ENCODE measurements around the gene NBPF11.
A peak's percentile ranks its signal among the peaks of the same experiment; 100 is the strongest.
"Not testable (repeated sequence)": the region's sequence is repeated elsewhere in the genome, so short reads cannot be mapped to it uniquely, and the experiment has no call there.

Gene NBPF11

DNA sequence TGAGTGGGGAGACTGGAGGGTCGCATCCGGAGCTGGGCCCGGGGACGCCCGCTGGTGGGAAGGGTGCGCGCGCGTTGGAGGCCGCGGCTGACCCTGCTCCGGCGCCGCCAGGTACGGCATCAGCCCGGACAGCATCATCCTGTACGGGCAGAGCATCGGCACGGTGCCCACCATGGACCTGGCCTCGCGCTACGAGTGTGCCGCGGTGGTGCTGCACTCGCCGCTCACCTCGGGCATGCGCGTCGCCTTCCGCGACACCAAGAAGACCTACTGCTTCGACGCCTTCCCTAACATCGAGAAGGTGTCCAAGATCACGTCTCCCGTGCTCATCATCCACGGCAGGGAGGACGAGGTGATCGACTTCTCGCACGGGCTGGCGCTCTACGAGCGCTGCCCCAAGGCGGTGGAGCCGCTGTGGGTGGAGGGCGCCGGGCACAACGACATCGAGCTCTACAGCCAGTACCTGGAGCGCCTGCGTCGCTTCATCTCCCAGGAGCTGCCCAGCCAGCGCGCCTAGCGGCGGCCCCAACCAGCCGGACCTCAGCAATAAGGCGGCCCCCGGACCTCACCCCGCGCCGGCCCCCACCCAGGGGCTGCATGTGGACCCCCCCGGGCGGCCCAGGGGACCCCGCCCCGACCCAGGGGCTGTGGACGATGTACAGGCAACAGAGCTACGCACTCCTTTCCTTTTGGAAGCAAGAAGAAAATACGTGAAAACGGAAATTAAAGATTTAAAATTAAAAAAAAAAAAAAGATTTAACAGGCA, 2.8 kb downstream of the NBPF11 start:
- not testable (repeated sequence) for FAIRE-seq

DNA sequence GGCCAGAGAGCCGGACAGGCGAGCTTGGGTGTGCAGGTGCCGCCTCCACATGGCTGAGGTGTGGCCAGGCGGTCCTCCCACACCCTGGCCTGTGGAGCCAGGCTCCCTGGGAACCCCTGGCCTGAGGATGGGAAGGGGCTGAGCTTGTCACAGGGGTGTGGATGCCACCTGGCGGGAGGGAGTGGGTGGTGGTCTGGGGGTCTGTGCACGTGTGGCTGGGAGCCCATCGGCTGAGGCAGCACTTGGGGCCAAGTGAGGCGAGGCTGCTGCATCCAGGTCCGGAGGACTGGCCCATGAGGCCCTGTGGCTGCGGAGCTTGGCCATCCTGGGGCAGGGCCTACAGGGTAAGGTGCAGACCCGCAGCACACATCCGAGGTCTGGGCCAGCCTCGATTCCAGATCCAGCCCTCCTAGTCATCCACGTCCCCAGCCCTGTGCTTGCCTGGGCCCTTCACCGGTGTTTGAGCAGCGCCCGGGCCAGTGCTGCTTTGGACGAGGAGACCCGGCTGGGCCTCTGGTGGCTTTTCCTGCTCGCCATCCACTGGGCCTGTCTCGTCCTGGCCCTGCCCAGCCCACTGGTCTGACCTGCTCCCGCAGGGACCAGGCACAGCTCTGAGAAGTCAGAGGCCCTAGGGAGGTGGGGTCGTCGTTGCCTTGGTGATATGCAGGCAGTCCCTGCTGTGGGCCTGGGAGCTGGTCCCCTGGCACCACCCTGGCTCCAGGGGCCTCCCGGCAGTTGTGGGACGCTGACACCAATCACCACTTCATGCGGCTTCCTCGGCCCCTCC, 4.8 kb downstream of the NBPF11 start:
- not testable (repeated sequence) for FAIRE-seq

DNA sequence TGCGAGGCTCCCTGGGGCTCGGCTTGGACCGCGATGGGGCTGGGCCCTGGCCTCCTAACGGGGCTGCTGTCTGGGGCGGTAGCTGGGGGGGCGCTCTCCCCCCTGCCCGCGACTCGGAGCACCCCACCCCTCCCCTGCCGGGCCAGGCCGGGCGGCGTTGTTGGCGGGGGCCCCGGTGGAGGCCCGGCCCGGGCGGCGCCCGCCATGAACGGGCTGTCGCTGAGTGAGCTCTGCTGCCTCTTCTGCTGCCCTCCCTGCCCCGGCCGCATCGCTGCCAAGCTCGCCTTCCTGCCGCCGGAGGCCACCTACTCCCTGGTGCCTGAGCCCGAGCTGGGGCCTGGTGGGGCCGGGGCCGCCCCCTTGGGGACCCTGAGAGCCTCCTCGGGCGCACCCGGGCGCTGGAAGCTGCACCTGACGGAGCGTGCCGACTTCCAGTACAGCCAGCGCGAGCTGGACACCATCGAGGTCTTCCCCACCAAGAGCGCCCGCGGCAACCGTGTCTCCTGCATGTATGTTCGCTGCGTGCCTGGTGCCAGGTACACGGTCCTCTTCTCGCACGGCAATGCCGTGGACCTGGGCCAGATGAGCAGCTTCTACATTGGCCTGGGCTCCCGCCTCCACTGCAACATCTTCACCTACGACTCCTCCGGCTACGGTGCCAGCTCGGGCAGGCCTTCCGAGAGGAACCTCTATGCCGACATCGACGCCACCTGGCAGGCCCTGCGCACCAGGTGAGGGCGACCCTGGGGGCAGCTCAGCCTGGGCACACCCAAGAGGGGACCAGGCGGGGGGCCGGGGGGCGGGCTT, 5.7 kb downstream of the NBPF11 start:
- FAIRE-seq: not testable (repeated sequence)

DNA sequence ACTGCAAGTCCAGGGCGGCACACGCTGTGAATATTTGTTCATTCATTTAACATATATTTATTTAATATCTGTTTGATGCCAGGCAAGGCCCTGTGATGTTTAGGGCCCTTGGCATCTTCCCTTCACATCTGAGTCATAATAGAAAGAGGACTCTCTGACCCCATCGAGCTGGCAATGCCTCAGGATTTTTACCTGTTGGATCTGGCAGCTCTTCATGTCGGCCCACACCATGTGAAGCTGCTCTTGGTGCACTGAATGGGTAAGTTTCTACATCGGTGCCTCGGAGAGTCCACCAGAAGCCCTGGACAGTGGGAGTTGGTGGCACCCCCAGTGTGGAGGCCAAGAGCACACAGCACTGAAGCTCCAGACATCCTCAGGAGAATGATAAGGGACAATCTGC, 8.9 kb downstream of the NBPF11 start:
- FAIRE-seq: not testable (repeated sequence)

DNA sequence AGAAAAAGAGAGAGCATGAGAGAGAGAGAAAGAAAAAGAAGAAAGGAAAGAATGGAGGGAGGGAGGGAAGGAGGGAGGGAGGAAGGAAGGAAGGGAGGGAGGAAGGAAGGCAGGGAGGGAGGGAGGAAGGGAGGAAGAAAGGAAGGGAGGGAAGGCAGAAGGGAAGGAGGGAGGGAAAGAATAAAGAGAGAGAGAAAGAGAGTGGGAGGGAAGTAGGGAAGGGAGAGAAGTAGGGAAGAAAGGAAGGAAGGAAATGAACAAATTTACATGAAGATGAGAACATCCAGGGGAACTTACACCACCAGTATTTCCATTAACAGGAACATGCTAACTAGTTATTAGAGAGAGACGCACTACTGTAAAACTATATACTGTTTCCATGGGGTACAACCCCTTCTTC, 10.1 kb downstream of the NBPF11 start:
- FAIRE-seq: not testable (repeated sequence)

DNA sequence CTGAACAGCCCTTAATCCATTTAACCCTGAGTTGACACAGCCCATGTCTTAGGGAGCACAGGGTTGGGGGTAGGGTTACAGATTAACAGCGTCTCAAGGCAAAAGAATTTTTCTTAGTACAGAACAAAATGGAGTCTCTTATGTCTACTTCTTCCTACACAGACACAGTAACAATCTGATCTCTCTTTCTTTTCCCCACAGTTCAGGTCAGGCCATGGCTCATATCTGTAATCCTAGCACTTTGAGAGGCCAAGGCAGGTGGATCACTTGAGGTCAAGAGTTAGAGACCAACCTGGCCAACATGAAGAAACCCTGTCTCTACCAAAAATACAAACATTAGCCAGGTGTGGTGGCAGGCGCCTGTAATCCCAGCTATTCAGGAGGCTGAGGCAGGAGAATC, 13.5 kb downstream of the NBPF11 start:
- not testable (repeated sequence) for FAIRE-seq

DNA sequence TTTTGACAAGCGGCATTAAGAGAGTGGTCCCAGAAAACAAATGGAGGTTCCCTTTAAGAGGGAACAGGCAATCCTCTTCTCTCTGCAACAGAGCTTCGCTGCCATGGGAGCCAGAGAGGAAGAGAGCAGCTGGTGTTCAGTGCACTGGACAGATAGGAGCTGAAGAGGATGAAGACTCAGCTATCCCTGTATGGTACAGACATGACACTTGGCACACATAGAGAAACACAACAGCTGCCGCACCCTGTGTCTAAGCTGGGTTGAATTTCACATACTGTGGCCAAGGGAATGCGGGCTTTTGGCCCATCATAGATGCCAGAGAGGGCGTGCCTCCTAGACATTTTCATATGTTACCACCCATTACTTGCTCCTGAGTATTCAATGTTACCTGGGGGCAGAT, 29.7 kb downstream of the NBPF11 start:
- not testable (repeated sequence) for FAIRE-seq

DNA sequence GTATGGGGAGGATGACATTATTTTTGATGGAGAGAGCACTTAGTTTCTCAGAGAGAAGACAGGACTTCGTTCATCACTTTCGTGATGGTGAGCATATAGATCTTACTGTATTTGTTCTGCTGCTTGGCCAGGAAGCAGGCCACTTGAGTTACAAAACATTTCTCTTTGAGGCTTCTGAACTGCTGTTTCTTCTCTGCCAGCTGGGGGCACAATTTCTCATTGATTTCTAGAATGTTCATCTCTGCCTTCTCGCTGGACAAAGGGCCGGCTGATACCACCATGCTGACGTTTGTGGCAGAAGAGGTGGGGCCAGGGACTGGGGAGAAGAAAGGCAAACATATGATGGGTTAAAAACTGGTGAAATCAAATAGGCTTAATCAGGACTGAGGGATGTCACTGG, 31.7 kb downstream of the NBPF11 start:
- not testable (repeated sequence) for FAIRE-seq

DNA sequence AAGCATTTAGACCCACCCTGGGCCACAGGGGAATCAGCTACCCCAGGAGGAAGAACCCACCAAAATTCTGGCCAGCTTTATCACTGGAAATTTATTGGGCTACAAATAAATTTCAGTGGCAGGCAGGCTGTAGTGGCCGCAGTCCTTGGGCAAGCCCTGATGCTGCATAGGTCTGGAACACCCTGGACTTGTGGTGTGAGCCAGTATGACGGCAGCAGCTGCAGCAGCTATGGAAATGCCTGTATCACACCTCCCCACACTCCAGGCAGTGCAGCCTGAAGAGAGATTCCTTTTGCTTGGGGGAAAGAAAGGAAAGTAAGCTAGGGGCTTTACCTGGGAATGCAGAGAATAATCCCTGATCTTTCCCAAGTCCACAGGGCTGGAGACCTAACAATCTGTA, 56.3 kb downstream of the NBPF11 start:
- not testable (repeated sequence) for FAIRE-seq

DNA sequence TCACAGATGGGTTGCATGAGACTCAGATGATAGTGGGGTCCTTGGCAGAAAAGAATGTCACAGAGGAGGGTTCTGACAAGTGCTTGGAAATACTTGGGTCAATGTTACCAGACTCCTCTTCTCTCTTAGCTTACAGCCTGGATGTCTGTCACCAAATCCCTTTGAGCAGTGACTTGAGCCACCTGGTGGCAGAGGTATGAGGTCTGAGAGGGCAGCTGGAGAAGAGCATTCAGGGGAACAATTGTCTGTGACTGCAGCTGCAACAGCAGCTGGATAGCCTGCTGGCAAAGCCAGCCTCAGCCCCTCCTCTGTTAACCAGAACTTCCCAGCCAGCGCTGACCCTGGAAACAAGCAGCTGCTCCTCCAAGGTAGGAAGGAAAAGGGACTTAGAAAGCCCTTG, 65.9 kb downstream of the NBPF11 start:
- FAIRE-seq: not testable (repeated sequence)

DNA sequence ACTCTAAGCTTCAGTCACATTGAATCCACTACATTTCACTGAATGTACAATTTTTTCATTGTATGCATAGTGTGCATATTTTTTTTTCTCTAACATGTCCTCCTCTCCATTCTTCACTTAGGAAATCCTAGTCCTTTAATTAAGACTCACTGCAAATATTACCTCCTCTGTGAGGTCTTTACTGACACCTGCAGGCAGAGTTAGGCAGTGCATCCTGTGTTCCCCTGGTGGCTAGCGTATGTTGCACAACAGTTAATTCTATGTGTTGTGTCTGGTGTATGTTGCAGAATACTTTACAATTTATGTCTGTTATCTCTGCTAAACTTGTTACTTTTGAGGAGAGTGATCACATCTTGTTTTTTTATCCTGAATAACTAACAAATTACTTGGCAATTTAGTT, 70.9 kb downstream of the NBPF11 start:
- FAIRE-seq: peak; percentile 80

DNA sequence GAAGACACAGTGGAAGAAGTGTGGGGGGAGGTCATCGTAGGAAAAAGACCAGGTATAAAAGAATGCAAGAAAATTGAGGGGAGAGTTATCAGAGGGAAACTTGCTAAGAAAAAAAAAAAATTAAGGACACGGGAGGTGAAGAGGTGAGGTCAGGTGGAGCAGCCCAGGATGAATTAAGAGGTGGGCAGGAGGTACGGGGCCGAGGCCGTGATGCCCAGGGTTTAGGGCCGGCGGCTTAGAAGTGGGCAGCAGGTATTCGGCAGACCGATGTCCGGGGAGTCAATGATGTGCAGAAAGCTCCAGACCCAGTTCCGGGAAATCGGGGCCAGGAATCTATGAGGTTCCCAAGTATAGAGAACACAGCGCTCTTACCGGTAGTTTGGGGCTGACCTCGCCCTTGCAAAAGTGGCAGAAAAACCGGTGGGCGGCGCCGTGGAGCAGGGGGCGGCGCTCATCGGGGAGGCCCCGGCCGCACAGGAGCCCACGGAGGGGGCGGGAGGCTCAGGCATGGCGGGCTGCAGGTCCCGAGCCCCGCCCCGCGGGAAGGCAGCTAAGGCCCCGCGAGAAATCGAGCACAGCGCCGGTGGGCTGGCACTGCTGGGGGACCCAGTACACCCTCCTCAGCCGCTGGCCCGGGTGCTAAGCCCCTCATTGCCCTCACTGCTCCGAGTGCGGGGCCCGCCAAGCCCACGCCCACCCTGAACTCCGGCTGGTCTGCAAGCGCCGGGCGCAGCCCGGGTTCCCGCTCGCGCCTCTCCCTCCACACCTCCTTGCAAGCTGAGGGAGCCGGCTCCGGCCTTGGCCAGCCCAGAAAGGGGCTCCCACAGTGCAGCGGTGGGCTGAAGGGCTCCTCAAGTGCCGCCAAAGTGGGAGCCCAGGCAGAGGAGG, 73.2 kb downstream of the NBPF11 start:
- FAIRE-seq: not testable (repeated sequence)

DNA sequence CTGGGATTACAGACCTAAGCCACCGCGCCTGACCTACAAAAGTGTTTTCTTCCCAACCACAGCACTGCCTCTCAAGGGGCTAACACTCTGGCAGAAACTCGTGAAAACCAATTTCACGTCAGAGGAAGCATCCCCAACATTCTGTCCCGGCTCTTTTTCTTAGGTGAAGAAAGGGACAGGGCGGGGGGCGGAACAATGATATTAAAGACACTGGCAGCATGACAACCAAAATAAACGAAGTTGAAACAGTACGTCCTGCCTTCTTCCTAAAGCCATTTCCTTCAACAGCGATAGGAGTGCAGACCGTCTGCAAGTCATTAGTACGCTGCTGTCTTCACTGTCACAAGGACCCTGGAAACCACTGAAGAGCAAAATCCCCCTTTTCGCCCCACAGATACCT, 74.0 kb downstream of the NBPF11 start:
- not testable (repeated sequence) for FAIRE-seq

DNA sequence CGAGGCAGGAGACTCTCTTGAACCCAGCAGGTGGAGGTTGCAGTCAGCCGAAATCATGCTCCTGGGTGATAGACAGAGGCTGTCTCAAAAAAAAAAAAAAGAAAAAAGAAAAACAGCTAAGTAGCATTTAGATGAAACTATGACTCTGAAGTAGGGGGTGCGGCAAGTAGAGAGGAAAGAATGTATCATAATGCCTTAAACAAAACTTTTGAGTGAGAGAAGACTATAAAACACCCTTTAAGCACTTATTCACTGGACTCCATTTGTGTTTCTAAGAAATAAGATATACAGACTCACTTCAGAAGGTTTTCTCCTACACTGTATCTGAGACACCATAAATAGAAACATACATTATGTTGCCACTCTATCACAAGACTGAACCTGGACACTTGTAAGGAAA, 74.6 kb downstream of the NBPF11 start:
- not testable (repeated sequence) for FAIRE-seq

DNA sequence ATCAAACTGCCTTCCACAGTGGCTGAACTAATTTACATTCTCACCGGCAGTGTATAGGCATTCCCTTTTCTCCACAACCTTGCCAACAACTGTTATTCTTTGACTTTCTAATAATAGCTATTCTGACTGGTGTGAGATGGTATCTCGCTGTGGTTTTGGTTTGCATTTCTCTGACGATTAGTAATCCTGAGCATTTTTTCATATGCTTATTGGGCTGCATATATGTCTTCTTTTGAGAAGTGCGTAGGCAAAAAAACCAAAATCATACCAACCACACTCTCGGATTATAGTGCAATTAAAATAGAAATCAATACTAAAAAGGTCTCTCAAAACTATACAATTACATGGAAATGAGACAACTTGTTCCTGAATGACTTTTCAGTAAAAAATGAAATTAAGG, 78.7 kb downstream of the NBPF11 start:
- not testable (repeated sequence) for FAIRE-seq

DNA sequence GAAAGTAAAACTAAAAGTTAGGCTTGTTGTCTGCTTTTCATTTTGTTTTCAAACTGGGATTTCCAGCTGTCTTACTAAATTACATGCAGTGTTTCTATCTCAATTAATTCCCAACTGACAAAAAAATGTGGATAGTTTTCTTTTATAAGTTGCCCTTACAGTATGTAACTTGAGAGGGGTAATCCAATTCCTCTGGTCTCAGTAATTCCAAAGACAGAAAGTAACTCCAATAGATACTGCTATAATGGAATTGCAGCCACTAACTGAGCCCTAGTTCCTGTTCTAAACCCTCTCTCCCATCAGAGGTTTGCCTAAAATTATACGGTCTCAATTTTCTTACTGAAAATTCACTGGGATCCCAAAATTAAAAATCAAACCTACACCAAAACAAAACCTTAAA, 83.5 kb downstream of the NBPF11 start:
- FAIRE-seq: not testable (repeated sequence)

DNA sequence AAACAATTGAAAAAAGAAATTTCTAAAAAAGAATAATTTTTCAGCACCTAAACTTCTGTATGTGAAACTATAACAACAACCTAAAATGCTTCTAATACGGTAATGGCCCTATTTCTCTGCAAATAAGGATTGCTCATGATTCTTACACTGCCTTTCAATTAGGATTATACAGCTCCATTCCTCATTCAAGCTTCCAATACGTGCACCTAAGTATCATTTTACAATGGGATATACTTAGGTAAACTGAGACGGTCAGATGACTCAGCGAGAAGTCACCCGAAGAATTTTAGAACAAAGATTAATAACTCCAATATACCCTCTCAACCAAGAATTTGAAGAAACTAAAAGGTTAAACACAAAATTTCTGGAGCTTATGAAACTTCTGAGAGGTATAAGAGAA, 83.9 kb downstream of the NBPF11 start:
- not testable (repeated sequence) for FAIRE-seq

DNA sequence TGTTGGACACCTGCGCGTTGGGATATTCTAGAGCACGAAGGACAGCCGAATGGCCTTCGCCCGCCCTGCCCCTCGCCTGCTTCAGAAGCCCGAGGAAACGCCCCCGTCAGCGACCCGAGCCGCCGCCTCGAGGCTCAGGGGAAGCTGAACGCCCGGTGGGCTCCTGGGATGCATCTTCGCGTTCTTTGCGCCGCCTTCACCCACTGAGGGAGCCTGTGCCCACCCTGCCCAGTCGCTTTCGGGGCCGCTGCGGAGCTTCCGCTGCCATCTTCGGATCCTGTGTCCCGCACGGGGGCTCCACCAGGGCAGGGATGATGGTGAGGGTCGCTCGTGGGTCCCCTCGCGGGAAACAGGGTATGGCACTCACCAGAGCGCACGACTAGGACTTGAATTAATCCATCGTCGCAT, 91.8 kb downstream of the NBPF11 start:
- FAIRE-seq: not testable (repeated sequence)

DNA sequence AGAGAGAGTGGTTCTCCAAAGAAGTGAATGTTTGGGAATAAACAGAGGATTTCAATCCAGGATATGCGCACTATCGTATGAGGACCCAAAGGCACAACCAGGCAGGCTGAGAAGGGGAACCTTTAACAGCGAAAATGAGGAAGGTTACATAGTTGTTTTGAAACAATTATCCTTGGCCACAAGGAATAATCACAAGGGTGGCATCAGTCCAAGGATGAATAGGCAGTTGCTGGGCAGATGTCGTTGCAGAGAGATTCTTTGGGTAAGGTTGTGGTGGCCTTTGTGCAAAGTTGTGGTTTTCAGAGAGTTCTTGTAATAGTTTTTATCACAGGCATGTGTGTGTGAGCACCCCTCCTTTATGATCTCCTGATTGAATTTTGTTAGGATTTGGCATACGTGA, 94.7 kb downstream of the NBPF11 start:
- not testable (repeated sequence) for FAIRE-seq

Data from TTC549 (cell line).